ENCODE measurements around the gene CEP68. TPM values are rescaled to one million over a fixed set of nuclear protein-coding genes. Genes with fewer than 3 reads are reported as not detected.

Gene CEP68
- total RNA-seq, 4 donors from 2014 or later = 11.6 to 32.2 (median 15.9) TPM

DNA sequence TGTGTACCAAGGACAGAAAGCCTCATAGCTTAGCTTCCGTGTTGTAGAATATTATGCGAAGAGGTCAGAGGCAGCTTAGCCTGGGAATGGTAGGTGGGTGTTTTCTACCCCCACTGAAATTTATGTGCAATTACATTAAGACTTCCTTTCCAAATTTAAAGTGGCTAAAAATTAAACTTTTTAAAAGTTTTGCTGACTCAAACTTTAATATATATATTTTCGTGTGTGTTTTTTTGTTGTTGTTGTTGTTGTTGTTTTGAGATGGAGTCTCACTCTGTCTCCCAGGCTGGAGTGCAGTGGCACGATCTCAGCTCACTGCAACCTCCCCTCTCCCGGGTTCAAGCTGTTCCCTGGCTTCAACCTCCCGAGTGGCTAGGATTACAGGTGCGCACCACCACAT, 77.9 kb downstream of the CEP68 start:
- no peaks in the 10 kb centered on the region for H3K9me3 ChIP-seq
- 92 to 93% methylated on average over 5 to 7 of the region's 7 CpGs for WGBS, 2 donors (ENCODE audit: low coverage in 1 of 2)
- in situ Hi-C loops (cut with MboI; ENCODE audit: low pct_ligation_motif_present in 1 of 4, low pct_unique_long_range_greater_than_20kb in 1 of 4, low sequenced_read_pairs in 3 of 4) = no loop called here
- H3K4me1 ChIP-seq = peaks cover 3 to 8% (median 6%) of the 10 kb centered on the region in 4 donors
- H3K27ac ChIP-seq = no peak overlapping the region
- H3K36me3 ChIP-seq = no peaks in the 10 kb centered on the region
- intact Hi-C loops (cut with DNase I; ENCODE audit: low total_unique reads) = no loop called here
- H3K27me3 ChIP-seq = no peaks in the 10 kb centered on the region
- DNase-seq = no peak
- no peak for TF ChIP-seq POLR2AphosphoS5 (IDR thresholded peaks at IDR 0.05)
- TF ChIP-seq, protein P1, sequence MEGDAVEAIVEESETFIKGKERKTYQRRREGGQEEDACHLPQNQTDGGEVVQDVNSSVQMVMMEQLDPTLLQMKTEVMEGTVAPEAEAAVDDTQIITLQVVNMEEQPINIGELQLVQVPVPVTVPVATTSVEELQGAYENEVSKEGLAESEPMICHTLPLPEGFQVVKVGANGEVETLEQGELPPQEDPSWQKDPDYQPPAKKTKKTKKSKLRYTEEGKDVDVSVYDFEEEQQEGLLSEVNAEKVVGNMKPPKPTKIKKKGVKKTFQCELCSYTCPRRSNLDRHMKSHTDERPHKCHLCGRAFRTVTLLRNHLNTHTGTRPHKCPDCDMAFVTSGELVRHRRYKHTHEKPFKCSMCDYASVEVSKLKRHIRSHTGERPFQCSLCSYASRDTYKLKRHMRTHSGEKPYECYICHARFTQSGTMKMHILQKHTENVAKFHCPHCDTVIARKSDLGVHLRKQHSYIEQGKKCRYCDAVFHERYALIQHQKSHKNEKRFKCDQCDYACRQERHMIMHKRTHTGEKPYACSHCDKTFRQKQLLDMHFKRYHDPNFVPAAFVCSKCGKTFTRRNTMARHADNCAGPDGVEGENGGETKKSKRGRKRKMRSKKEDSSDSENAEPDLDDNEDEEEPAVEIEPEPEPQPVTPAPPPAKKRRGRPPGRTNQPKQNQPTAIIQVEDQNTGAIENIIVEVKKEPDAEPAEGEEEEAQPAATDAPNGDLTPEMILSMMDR (IDR thresholded peaks at IDR 0.05) = no peak
- TF ChIP-seq EP300 (IDR thresholded peaks at IDR 0.05; ENCODE audit: low read depth) = no peak
- TF ChIP-seq POLR2A (IDR thresholded peaks at IDR 0.05) = no peak
- H3K4me3 ChIP-seq = no peak overlapping the region

DNA sequence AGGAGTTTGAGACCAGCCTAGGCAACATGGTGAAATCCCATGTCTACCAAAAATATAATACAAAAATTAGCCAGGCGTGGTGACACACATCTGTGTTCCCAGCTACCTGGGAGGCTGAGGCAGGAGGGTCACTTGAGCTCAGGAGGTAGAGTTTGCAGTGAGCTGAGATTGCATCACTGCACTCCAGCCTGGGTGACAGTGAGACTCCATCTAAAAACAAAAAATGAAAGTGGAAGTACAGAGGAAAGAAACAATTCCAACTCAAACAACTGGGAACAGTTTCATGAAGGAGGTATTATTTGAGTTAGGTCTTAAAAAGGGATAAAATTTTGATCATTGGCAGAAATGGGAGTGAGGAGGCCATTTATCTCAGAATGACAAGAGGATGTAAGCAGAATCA, 80.0 kb downstream of the CEP68 start:
- in situ Hi-C loops (cut with MboI; ENCODE audit: low pct_ligation_motif_present in 1 of 4, low pct_unique_long_range_greater_than_20kb in 1 of 4, low sequenced_read_pairs in 3 of 4) (no loop called here), intact Hi-C loops (cut with DNase I; ENCODE audit: low total_unique reads) (no loop called here)
- DNase-seq = no peak
- Histone ChIP-seq H3K4me3 (no peak overlapping the region), H3K4me1 (peaks cover 0 to 2% (median under 1%) of the 10 kb centered on the region in 4 donors), H3K36me3 (no peaks in the 10 kb centered on the region), H3K9me3 (no peaks in the 10 kb centered on the region), H3K27me3 (no peaks in the 10 kb centered on the region), H3K27ac (no peak overlapping the region)
- no peak for TF ChIP-seq POLR2A (IDR thresholded peaks at IDR 0.05)
- TF ChIP-seq, protein P1 (IDR thresholded peaks at IDR 0.05) = no peak
- TF ChIP-seq POLR2AphosphoS5 (IDR thresholded peaks at IDR 0.05) = no peak
- TF ChIP-seq EP300 (IDR thresholded peaks at IDR 0.05; ENCODE audit: low read depth) = no peak
- 82% methylated on average over 1 of the region's 1 CpG; no CpG with 5 or more reads in 1 of the 2 donors for WGBS, 2 donors (ENCODE audit: low coverage in 1 of 2)

Other genes starting within 250 kb of the CEP68 start
- 10 to 100 TPM in 1 of 4 donors, 1 to 10 TPM in 3; 5.9 to 18.7 (median 9.1) TPM for gene SLC1A4, start 67.0 kb upstream of the CEP68 start, total RNA-seq
- 10 to 100 TPM; 16.9 to 98.3 (median 55.0) TPM for gene RAB1A, start 73.7 kb downstream of the CEP68 start, total RNA-seq
- 100 to 1,000 TPM in 1 of 4 donors, 10 to 100 TPM in 3; 56.9 to 123 (median 81.8) TPM for gene ACTR2, start 171.4 kb downstream of the CEP68 start, total RNA-seq

Measured in transverse colon (tissue), 4 donors.